Lung (tissue), 12 donors: Measurements from ENCODE around the gene PRKCH. TPM values are rescaled to one million over a fixed set of nuclear protein-coding genes. Genes with fewer than 3 reads are reported as not detected.

Source experiments
- ATAC-seq: fragments of 200-7000 bp; cut with Tn5 transposase; one replicate; pipeline ENCODE4 v1.9.1; 2020; ENCODE audit warnings: moderate number of reproducible peaks; ENCODE audit not compliant: insufficient read depth, low FRiP score
- DNase-seq, 3 donors: peaks; one replicate each; pipeline ENCODE4 v3.0.0-alpha.2; 2013 to 2017
- H3K27ac ChIP-seq, 2 donors: one replicate each; pipeline ENCODE4 v1.5.1; 2013; ENCODE audit warnings: mild to moderate bottlenecking in 2 of 2, moderate library complexity in 2 of 2, control low read depth in 1 of 2, inconsistent platforms in 1 of 2, low read depth in 1 of 2, low read length in 1 of 2
- H3K27me3 ChIP-seq, 3 donors: one replicate each; pipeline ENCODE4 v1.5.1; 2013; ENCODE audit warnings: low read length in 2 of 3; ENCODE audit not compliant: control insufficient read depth in 3 of 3, insufficient read depth in 3 of 3
- H3K36me3 ChIP-seq, 4 donors: one replicate each; pipeline ENCODE4 v1.5.1; 2013; ENCODE audit warnings: low read length in 4 of 4, mild to moderate bottlenecking in 1 of 4, moderate library complexity in 1 of 4; ENCODE audit not compliant: control insufficient read depth in 4 of 4, insufficient read depth in 4 of 4
- H3K4me1 ChIP-seq, 5 donors: one replicate each; pipeline ENCODE4 v1.5.1; 2013; ENCODE audit warnings: low read length in 5 of 5, mild to moderate bottlenecking in 2 of 5, moderate library complexity in 1 of 5; ENCODE audit not compliant: control insufficient read depth in 5 of 5, insufficient read depth in 5 of 5
- H3K4me3 ChIP-seq: one replicate; pipeline ENCODE4 v1.5.1; 2013; ENCODE audit warnings: mild to moderate bottlenecking, control low read depth, moderate library complexity
- H3K9ac ChIP-seq, 2 donors: one replicate each; pipeline ENCODE4 v1.5.1; 2013; ENCODE audit warnings: low read length in 2 of 2, control low read depth in 1 of 2; ENCODE audit not compliant: insufficient read depth in 1 of 2
- H3K9me3 ChIP-seq, 4 donors: one replicate each; pipeline ENCODE4 v1.5.1; 2013; ENCODE audit warnings: low read length in 3 of 4, mild to moderate bottlenecking in 1 of 4, moderate library complexity in 1 of 4; ENCODE audit not compliant: control insufficient read depth in 4 of 4, insufficient read depth in 3 of 4
- WGBS, 2 donors: extraction: QIAGEN DNeasy Blood & Tissue Kit; methylation state at CpG; one replicate each; pipeline ENCODE4 v1.1.7; 2013; 5-methylcytosine and 5-hydroxymethylcytosine counted together
- polyA plus RNA-seq, 2 donors: library from polyadenylated mRNA; stranded (reverse); fragments of 200-250 nt; gene quantifications; one replicate each; pipeline ENCODE4 v1.2.1, GENCODE V29; 2013
- total RNA-seq, 2 donors: library from RNA; depleted of rRNA in 1 of 2; stranded (reverse); fragments of >200 nt in 1 of 2; gene quantifications; one replicate each; pipeline ENCODE4 v1.2.1, GENCODE V29; 2014 to 2021
- TF ChIP-seq, protein P1 (sequence below): IDR thresholded peaks from 2 replicates; pipeline ENCODE4 v1.5.1; 2012; ENCODE audit warnings: mild to moderate bottlenecking; ENCODE audit errors: control extremely low read depth, extremely low read depth
- donor health status: control.
- donor health status: control.
- donor health status: Bipolar disorder and iron deficiency.
- donor health status: healthy.
- donor health status: DM: yes; HTN: yes; CAD: no.

The PRKCH gene
- total and polyA plus RNA-seq, 4 donors, result 12.9 to 126 (median 51.4) TPM

- no peaks in the 10 kb centered on the region for H3K36me3 ChIP-seq
- H3K27me3 ChIP-seq, result no peaks in the 10 kb centered on the region
- ATAC-seq (no peak), DNase-seq (no peak)
- peaks cover 0 to 5% (median 0%) of the 10 kb centered on the region in 5 donors for H3K4me1 ChIP-seq
- no peak overlapping the region for H3K27ac ChIP-seq
- no peak overlapping the region for H3K4me3 ChIP-seq
- H3K9ac ChIP-seq, result no peak overlapping the region
- TF ChIP-seq, protein P1, sequence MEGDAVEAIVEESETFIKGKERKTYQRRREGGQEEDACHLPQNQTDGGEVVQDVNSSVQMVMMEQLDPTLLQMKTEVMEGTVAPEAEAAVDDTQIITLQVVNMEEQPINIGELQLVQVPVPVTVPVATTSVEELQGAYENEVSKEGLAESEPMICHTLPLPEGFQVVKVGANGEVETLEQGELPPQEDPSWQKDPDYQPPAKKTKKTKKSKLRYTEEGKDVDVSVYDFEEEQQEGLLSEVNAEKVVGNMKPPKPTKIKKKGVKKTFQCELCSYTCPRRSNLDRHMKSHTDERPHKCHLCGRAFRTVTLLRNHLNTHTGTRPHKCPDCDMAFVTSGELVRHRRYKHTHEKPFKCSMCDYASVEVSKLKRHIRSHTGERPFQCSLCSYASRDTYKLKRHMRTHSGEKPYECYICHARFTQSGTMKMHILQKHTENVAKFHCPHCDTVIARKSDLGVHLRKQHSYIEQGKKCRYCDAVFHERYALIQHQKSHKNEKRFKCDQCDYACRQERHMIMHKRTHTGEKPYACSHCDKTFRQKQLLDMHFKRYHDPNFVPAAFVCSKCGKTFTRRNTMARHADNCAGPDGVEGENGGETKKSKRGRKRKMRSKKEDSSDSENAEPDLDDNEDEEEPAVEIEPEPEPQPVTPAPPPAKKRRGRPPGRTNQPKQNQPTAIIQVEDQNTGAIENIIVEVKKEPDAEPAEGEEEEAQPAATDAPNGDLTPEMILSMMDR, result no peak
- no peaks in the 10 kb centered on the region for H3K9me3 ChIP-seq
- 94 to 97% methylated on average over 2 of the region's 2 CpGs for WGBS, 2 donors
Observed at GRCh38 chr14:61577506-61577931, 256.1 kb downstream of the PRKCH start.

DNA sequence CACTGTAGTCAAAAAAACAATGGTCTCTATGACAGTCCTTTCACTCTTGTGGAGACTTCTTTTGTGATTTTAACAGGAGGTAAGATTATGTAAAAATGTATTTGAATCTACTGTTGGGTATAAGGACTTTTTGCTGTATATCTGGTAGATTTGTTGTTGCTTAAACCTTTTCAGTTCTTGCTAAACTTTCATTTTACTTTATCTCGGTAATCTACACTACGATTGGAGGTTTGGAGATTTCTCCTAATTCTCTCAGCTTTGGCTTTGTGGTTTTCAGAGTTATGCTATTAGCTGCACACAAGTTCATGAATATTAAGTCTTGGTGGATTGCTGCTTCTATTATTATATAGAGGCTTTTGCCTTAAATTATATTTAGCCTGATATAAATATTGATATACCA lies 257.4 kb downstream of the PRKCH start:
- no peaks in the 10 kb centered on the region for H3K9me3 ChIP-seq
- no peak overlapping the region for H3K27ac ChIP-seq
- TF ChIP-seq, protein P1, result no peak
- H3K36me3 ChIP-seq, result no peaks in the 10 kb centered on the region
- no peak overlapping the region for H3K9ac ChIP-seq
- no peaks in the 10 kb centered on the region for H3K27me3 ChIP-seq
- 34 to 65% methylated on average over 2 of the region's 2 CpGs for WGBS, 2 donors
- ATAC-seq, result no peak
- H3K4me3 ChIP-seq, result no peak overlapping the region
- DNase-seq, result no peak
- peaks cover 0 to 9% (median 0%) of the 10 kb centered on the region in 5 donors for H3K4me1 ChIP-seq

DNA sequence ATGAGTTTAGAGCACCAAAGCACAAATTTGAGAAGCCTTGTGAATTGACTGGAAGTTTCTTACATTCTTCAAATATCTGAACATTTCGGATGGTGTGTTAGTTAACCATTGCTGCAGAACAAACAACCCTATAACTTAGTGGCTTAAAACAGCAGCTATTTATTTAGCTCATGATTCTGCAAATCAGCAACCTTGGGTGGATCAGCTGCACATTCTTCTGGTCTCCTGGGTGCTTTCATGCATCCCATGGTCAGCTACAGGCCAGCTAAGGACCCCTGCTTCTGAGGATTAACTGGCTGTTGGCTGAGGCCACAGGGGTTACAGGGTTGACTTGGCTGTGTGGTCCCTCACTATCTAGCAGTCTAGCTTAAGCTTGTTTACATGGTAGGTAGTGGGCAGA lies 260.0 kb downstream of the PRKCH start:
- H3K36me3 ChIP-seq, result peaks cover 0 to 1% (median 0%) of the 10 kb centered on the region in 4 donors
- no peaks in the 10 kb centered on the region for H3K9me3 ChIP-seq
- no peak overlapping the region for H3K27ac ChIP-seq
- no peak overlapping the region for H3K9ac ChIP-seq
- TF ChIP-seq, protein P1, result no peak
- ATAC-seq, result no peak
- no peak overlapping the region for H3K4me3 ChIP-seq
- 88 to 91% methylated on average over 1 of the region's 1 CpG for WGBS, 2 donors
- H3K4me1 ChIP-seq, result peaks cover 0 to 28% (median 5%) of the 10 kb centered on the region in 5 donors
- DNase-seq, result no peak
- no peaks in the 10 kb centered on the region for H3K27me3 ChIP-seq
